LHCN-M2 (cell line): Measurements from ENCODE around the gene KIF11. TPM values are rescaled to one million over a fixed set of nuclear protein-coding genes. Genes with fewer than 3 reads are reported as not detected.

ENCODE experiments used
- DNase-seq: peaks from one replicate; pipeline ENCODE4 v3.0.0-alpha.2; 2012; ENCODE audit warnings: low read depth
- total RNA-seq: library from RNA; depleted of rRNA; stranded (reverse); fragments of >200 nt; gene quantifications from 2 replicates; pipeline ENCODE4 v1.2.3, GENCODE V29; 2014; rRNA removed

KIF11 gene
- total RNA-seq, 1 experiment from 2014 or later, result 66.2 TPM

GRCh38 chr10:92702301-92702916 is 109.5 kb downstream of the KIF11 start:
- DNase-seq, result no peak

Other genes with a start within 250 kb of the KIF11 start
- gene IDE, start 19.0 kb upstream of the KIF11 start, total RNA-seq, result 25.3 and 27.0 TPM in 2 replicates
- gene HHEX, start 96.8 kb downstream of the KIF11 start, total RNA-seq, result 0.06 TPM in 1 of 2 replicates, not detected in the other